ENCODE results near the gene CERK.

Gene CERK

DNA sequence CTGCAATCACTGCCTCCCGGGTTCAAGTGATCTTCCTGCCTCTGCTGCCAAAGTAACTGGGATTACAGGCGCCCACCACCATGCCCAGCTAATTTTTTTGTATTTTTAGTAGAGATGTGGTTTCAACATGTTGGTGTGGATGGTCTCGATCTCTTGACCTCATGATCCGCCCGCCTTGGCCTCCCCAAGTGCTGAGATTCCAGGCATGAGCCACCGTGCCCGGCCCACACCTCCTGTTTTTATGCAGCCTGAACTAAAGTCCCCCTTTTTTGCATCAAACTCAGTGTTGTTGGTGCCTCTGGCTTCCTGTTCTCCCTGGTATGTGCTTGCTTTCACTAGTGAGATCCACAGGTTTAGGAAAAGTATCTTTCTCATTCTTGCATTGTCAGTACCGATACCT, 28.6 kb upstream of the CERK start:
- Histone ChIP-seq H3K4me1 (ENCODE audit: control insufficient read depth, insufficient read depth, low read length) (no peaks in the 10 kb centered on the region), H3K4me3 (ENCODE audit: low read length) (no peak overlapping the region), H3K9me3 (ENCODE audit: control insufficient read depth, insufficient read depth, low read length) (no peaks in the 10 kb centered on the region), H3K27me3 (ENCODE audit: control insufficient read depth, insufficient read depth, low read length) (no peaks in the 10 kb centered on the region), H3K36me3 (ENCODE audit: control insufficient read depth, insufficient read depth, low read length) (no peaks in the 10 kb centered on the region), H3K27ac (ENCODE audit: low read length) (no peak overlapping the region)
- WGBS (ENCODE audit: insufficient coverage, insufficient read length) = no CpG with 5 or more reads among the region's 8 CpGs
- DNase-seq (ENCODE audit: low read depth, low spot score) = no peak

DNA sequence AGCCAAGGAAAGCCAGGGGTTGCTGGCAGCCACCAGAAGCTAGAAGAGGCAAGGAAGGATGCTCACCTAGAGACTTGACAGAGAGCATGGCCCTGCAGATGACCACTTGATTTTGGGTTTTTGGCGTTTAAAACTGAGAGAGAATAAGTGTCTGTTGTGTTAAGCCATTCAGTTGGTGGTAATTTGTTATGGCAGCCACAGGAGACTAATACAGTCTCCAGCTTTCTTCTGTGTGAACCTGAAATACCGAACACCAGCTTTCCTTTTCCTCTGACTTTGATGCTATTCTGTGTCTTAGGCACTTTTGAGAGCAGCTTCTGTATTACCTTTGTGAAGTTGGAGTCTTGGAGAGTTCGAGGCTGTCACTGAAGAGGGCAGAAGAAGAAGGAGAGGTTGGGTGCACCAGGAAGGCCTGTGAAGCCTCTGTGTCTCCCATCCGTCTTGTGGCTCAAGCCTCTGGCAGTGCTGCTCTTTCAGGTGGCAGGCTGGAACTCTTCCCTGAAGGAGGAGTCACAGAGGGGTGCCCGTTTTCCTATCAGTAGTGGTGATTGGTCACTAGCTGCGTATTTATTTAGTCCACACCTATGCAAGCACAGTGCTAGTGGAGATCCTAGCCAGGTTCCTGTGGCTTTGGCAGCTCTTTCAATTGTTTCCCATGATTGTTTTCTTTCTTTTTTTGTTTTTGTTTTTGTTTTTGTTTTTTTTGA, 26.9 kb upstream of the CERK start:
- H3K4me3 ChIP-seq (ENCODE audit: low read length) = no peak overlapping the region
- WGBS (ENCODE audit: insufficient coverage, insufficient read length) = no CpG with 5 or more reads among the region's 6 CpGs
- no peaks in the 10 kb centered on the region for H3K4me1 ChIP-seq (ENCODE audit: control insufficient read depth, insufficient read depth, low read length)
- no peaks in the 10 kb centered on the region for H3K9me3 ChIP-seq (ENCODE audit: control insufficient read depth, insufficient read depth, low read length)
- H3K36me3 ChIP-seq (ENCODE audit: control insufficient read depth, insufficient read depth, low read length) = no peaks in the 10 kb centered on the region
- no peak overlapping the region for H3K27ac ChIP-seq (ENCODE audit: low read length)
- DNase-seq (ENCODE audit: low read depth, low spot score) = no peak
- H3K27me3 ChIP-seq (ENCODE audit: control insufficient read depth, insufficient read depth, low read length) = no peaks in the 10 kb centered on the region

DNA sequence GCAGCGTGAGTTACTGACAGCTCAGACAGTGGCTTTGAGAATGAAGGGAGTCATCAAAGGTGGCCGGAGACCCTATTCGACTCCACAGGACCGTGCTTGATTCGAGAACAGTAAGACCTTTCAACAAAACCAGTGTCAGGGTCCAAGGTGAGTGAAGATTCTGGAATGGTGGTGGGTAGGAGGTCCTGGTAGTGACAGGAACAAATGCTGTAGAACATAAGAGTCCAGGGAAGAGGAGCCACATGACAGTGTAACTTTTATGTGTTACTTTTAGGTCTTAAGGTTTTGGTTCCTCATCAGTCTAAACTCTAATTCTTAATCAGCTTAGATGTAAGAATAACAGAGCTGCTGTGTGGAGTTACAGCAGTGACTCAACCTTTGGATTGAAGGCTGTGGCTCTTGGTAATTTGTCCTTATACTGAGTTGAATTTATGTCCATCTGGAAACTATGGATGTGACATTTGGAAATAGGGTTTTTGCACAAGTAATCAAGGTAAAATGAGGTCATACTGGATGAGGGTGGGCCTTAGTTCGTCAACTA, 26.2 kb upstream of the CERK start:
- Histone ChIP-seq H3K4me1 (ENCODE audit: control insufficient read depth, insufficient read depth, low read length) (no peaks in the 10 kb centered on the region), H3K27ac (ENCODE audit: low read length) (no peak overlapping the region), H3K36me3 (ENCODE audit: control insufficient read depth, insufficient read depth, low read length) (no peaks in the 10 kb centered on the region), H3K27me3 (ENCODE audit: control insufficient read depth, insufficient read depth, low read length) (no peaks in the 10 kb centered on the region), H3K4me3 (ENCODE audit: low read length) (no peak overlapping the region), H3K9me3 (ENCODE audit: control insufficient read depth, insufficient read depth, low read length) (no peaks in the 10 kb centered on the region)
- WGBS (ENCODE audit: insufficient coverage, insufficient read length) = no CpG with 5 or more reads among the region's 6 CpGs
- DNase-seq (ENCODE audit: low read depth, low spot score) = no peak

DNA sequence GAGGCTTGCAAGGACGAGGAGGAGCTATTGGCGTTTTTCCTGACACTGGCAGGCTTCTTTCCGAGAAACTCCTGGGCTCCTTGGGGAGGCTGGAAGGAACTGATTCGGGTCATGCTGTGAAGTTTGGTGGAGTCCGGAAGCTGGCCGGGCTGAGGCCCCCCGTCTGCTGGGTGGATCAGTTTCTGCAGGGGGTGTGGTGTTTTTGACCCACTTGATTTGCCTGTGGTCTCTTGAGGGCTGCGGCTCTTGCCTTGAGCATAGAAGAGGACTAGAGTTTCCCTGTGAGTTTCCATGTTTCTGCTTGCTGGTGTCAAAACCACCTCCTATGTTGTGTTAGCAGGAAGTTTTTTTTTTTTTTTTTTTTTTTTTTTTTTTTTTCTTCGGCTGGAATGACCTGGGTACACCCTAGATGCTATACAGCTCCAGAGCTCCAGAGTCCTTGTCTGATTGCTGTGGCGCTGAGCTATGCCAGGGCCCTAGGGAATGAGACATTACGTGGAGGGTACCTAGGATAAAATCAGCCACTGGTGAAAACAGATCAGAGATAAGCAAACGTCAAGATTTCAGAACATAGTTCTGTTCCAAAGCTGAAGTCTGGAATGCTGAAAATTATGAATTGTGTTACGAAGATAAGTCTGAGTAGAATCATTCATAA, 25.1 kb upstream of the CERK start:
- no CpG with 5 or more reads among the region's 13 CpGs for WGBS (ENCODE audit: insufficient coverage, insufficient read length)
- no peak for DNase-seq (ENCODE audit: low read depth, low spot score)
- no peak overlapping the region for H3K27ac ChIP-seq (ENCODE audit: low read length)
- H3K36me3 ChIP-seq (ENCODE audit: control insufficient read depth, insufficient read depth, low read length) = no peaks in the 10 kb centered on the region
- H3K27me3 ChIP-seq (ENCODE audit: control insufficient read depth, insufficient read depth, low read length) = no peaks in the 10 kb centered on the region
- H3K9me3 ChIP-seq (ENCODE audit: control insufficient read depth, insufficient read depth, low read length) = no peaks in the 10 kb centered on the region
- no peaks in the 10 kb centered on the region for H3K4me1 ChIP-seq (ENCODE audit: control insufficient read depth, insufficient read depth, low read length)
- H3K4me3 ChIP-seq (ENCODE audit: low read length) = peak overlapping the region; percentile 91

DNA sequence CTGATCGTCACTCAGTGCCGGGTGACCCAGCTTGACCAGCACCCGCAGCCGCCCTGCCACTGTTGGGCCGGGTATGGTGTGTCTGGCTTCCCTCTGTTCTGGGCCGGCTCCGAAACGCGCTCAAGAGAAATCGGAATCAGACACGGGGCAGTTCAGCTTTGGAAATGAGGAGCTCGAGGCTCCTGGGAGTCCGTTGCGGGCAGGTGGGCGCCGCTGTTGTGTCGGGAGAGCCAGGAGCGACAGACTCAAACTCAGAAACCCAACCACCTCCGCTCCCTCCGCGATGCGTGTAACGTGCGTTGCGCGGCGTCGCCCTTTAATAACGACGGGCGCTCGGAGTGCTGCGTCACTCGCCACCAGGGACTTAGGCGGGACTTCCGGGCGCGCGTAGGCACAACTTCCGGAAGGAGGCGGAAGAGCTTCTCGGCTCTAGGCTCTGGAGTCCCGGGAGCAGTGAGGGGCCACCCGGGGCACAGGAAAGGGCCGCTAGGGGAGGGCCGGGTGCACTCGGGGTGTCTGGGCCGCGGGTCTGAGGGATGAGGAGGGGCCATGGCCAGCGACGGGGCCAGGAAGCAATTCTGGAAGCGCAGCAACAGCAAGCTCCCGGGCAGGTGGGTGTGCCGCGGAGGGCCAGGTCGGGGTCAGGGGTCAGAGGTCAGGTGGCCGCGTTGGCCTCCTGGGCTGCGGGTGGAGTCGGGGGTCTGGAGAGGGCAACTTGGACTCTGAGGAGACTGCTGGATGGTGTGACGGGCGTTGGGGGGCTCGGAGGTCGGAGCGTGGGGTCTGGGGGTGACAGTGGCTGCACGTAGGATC, 24.4 kb upstream of the CERK start, which contains the start of gene TBC1D22A:
TSS of gene TBC1D22A (plus strand) at position 413 of the 813 bp plus-strand sequence. CDS start at position 550, 137 bp downstream.
- peak; percentile 84 for DNase-seq (ENCODE audit: low read depth, low spot score)
- WGBS (ENCODE audit: insufficient coverage, insufficient read length) = no CpG with 5 or more reads among the region's 66 CpGs
- H3K27me3 ChIP-seq (ENCODE audit: control insufficient read depth, insufficient read depth, low read length) = no peaks in the 10 kb centered on the region
- no peaks in the 10 kb centered on the region for H3K9me3 ChIP-seq (ENCODE audit: control insufficient read depth, insufficient read depth, low read length)
- no peak within 1 kb of the TSS for H3K27ac ChIP-seq (ENCODE audit: low read length)
- H3K36me3 ChIP-seq (ENCODE audit: control insufficient read depth, insufficient read depth, low read length) = no peaks in the 10 kb centered on the region
- H3K4me3 ChIP-seq (ENCODE audit: low read length) = peak within 1 kb of the TSS; percentile 91
- H3K4me1 ChIP-seq (ENCODE audit: control insufficient read depth, insufficient read depth, low read length) = no peaks in the 10 kb centered on the region

DNA sequence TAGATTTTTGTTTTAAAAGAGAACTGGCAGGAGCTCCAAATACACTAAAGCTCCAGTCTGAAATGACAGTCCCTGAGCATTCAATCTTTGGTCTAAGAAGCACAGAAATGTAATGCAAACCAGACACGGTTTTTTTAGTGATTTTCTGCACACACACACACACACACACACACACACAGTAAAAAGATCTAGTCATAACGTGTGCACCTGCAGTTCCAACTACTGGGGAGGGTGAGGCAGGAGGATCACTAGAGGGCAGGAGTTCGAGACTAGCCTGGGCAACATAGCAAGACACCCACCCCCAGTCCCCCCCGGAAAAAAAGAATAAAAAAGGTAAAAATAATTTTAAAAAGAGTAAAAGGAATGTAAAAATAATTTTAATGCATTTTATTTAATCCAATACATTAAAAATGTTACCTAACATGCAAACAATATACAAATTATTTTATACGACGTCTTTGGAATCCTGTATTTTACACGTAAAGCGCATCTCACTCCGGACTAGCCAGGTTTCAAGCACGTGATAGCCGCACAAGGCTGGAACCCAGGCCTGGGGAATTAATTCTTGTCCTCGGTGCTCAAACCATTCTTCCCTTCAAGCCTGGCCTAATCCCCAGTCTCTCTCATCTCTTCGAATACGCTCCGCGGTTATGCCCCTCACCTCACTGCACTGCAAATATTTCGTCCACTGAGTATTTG, 23.6 kb upstream of the CERK start:
- Histone ChIP-seq H3K27ac (ENCODE audit: low read length) (no peak overlapping the region), H3K4me3 (ENCODE audit: low read length) (peak overlapping the region; percentile 91), H3K4me1 (ENCODE audit: control insufficient read depth, insufficient read depth, low read length) (no peaks in the 10 kb centered on the region), H3K27me3 (ENCODE audit: control insufficient read depth, insufficient read depth, low read length) (no peaks in the 10 kb centered on the region), H3K9me3 (ENCODE audit: control insufficient read depth, insufficient read depth, low read length) (no peaks in the 10 kb centered on the region), H3K36me3 (ENCODE audit: control insufficient read depth, insufficient read depth, low read length) (no peaks in the 10 kb centered on the region)
- DNase-seq (ENCODE audit: low read depth, low spot score) = no peak
- WGBS (ENCODE audit: insufficient coverage, insufficient read length) = no CpG with 5 or more reads among the region's 17 CpGs

DNA sequence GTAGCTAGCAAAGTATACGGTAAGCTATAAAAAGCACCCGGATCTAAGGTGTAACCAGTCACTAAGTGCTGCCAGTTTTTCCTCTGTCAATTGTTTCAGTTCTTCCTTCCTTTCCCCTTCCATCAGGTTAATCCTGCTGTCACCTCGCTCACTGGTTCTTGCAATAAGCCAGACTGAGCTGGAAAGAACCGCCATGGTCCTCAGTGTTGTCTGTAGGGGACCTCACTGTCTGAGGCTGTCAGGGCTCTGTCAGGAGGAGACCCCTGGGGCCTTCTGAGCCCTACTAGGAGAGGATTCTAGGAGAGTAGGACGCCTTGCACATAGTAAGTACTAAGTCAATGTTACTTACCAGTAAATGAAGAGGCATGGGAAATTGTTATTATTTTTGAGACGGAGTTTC, 23.0 kb upstream of the CERK start:
- no peak overlapping the region for H3K27ac ChIP-seq (ENCODE audit: low read length)
- H3K27me3 ChIP-seq (ENCODE audit: control insufficient read depth, insufficient read depth, low read length) = no peaks in the 10 kb centered on the region
- WGBS (ENCODE audit: insufficient coverage, insufficient read length) = no CpG with 5 or more reads among the region's 6 CpGs
- H3K36me3 ChIP-seq (ENCODE audit: control insufficient read depth, insufficient read depth, low read length) = no peaks in the 10 kb centered on the region
- no peaks in the 10 kb centered on the region for H3K4me1 ChIP-seq (ENCODE audit: control insufficient read depth, insufficient read depth, low read length)
- H3K9me3 ChIP-seq (ENCODE audit: control insufficient read depth, insufficient read depth, low read length) = no peaks in the 10 kb centered on the region
- no peak overlapping the region for H3K4me3 ChIP-seq (ENCODE audit: low read length)
- no peak for DNase-seq (ENCODE audit: low read depth, low spot score)

DNA sequence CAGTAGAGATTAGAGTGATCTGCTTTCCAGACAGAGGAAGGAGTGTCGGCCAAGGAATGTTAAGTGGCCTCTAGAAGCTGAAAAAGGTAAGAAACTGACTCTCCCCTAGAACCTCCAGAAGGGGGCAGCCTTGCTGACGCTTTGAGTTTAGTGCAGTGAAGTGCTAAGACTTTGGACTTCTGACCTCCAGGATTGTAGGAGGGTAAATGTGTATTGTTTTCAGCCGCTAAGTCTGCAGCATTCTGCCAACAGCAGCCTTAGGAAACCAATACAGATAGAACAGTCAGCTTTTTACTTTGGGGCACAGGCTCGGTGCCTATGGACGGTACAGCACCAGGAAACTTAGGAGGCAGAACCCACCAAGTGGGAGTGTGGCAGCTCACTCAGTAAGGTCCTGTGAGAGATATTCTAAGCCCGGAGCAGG, 20.8 kb upstream of the CERK start:
- no peaks in the 10 kb centered on the region for H3K36me3 ChIP-seq (ENCODE audit: control insufficient read depth, insufficient read depth, low read length)
- H3K27ac ChIP-seq (ENCODE audit: low read length) = no peak overlapping the region
- peak; percentile 60 for DNase-seq (ENCODE audit: low read depth, low spot score)
- no peaks in the 10 kb centered on the region for H3K27me3 ChIP-seq (ENCODE audit: control insufficient read depth, insufficient read depth, low read length)
- H3K4me3 ChIP-seq (ENCODE audit: low read length) = no peak overlapping the region
- H3K4me1 ChIP-seq (ENCODE audit: control insufficient read depth, insufficient read depth, low read length) = no peaks in the 10 kb centered on the region
- H3K9me3 ChIP-seq (ENCODE audit: control insufficient read depth, insufficient read depth, low read length) = peaks cover 2% of the 10 kb centered on the region; the same call in 1 of the 2 replicates
- no CpG with 5 or more reads among the region's 6 CpGs for WGBS (ENCODE audit: insufficient coverage, insufficient read length)

DNA sequence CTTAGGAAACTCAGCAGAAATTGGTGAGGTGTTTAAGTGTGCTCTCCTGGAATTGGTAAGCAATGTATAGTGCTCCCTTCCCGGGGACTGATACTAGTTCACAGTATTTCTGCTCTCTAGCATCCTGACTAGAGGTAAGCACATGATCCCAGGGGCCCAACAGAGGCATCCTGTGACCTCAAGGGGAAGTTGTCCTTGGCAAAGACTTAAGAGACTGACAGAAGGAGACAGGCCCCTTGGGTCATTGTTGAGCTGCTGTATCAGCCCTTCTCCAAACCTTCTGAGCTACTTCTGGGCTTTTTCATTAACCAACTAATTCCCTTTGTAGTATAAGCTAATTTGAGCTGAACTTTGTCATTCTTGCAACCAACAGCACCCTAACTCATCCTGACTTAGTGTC, 20.1 kb upstream of the CERK start:
- no peaks in the 10 kb centered on the region for H3K36me3 ChIP-seq (ENCODE audit: control insufficient read depth, insufficient read depth, low read length)
- H3K27me3 ChIP-seq (ENCODE audit: control insufficient read depth, insufficient read depth, low read length) = no peaks in the 10 kb centered on the region
- DNase-seq (ENCODE audit: low read depth, low spot score) = no peak
- no peaks in the 10 kb centered on the region for H3K4me1 ChIP-seq (ENCODE audit: control insufficient read depth, insufficient read depth, low read length)
- H3K4me3 ChIP-seq (ENCODE audit: low read length) = no peak overlapping the region
- H3K27ac ChIP-seq (ENCODE audit: low read length) = no peak overlapping the region
- WGBS (ENCODE audit: insufficient coverage, insufficient read length) = no CpG with 5 or more reads among the region's 1 CpG
- peaks cover 2% of the 10 kb centered on the region; the same call in 1 of the 2 replicates for H3K9me3 ChIP-seq (ENCODE audit: control insufficient read depth, insufficient read depth, low read length)

DNA sequence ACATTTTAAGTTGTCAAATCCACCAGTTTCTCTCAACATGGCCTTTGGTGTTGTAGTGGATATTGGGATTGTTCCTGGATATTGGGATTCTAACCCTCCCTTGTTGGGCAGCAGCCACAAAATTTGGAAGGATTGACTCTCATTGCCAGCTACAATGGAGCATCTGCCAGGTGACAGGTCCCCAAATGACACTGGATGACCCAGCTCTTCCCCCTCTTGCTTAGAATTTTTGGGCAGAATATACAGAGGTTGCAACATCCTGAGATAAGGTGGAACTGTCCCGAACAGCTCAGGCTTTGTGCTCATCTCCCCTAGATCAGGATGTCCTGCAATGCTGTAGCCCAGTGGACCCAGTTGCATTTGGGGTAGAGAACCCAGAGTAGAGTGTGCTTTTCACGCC, 19.1 kb upstream of the CERK start:
- Histone ChIP-seq H3K27ac (ENCODE audit: low read length) (no peak overlapping the region), H3K36me3 (ENCODE audit: control insufficient read depth, insufficient read depth, low read length) (no peaks in the 10 kb centered on the region), H3K27me3 (ENCODE audit: control insufficient read depth, insufficient read depth, low read length) (no peaks in the 10 kb centered on the region), H3K9me3 (ENCODE audit: control insufficient read depth, insufficient read depth, low read length) (peaks cover 2% of the 10 kb centered on the region; the same call in 1 of the 2 replicates), H3K4me3 (ENCODE audit: low read length) (no peak overlapping the region), H3K4me1 (ENCODE audit: control insufficient read depth, insufficient read depth, low read length) (no peaks in the 10 kb centered on the region)
- WGBS (ENCODE audit: insufficient coverage, insufficient read length) = no CpG with 5 or more reads among the region's 2 CpGs
- DNase-seq (ENCODE audit: low read depth, low spot score) = no peak

All from iPS DF 6.9 (cell line).